CD14-positive monocyte (primary cell): ENCODE measurements around the gene MARCHF3. TPM values are rescaled to one million over a fixed set of nuclear protein-coding genes. Genes with fewer than 3 reads are reported as not detected.

Experiments
- DNase-seq, 3 donors: peaks; one replicate each; pipeline ENCODE4 v3.0.0-alpha.2; 2011 to 2022
- H2AFZ ChIP-seq: 2 replicates; pipeline ENCODE4 v1.6.0; 2012; ENCODE audit warnings: mild to moderate bottlenecking, low read depth, low read length, inconsistent platforms; ENCODE audit not compliant: insufficient read depth, poor library complexity, severe bottlenecking
- H3K27ac ChIP-seq, 2 donors: 1 replicate in 1 of 2; 2 replicates in 1 of 2; pipeline ENCODE4 v1.5.1; 2012 to 2013; ENCODE audit warnings: low read length in 2 of 2, control low read depth in 1 of 2, inconsistent platforms in 1 of 2, low read depth in 1 of 2, mild to moderate bottlenecking in 1 of 2
- H3K27me3 ChIP-seq, 2 donors: one replicate each; pipeline versions ENCODE4 v1.6.0 to v1.6.1; 2011 to 2013; ENCODE audit warnings: low read length in 2 of 2; ENCODE audit not compliant: control insufficient read depth in 2 of 2, insufficient read depth in 2 of 2
- H3K36me3 ChIP-seq, 2 donors: replicated peaks in 1 of 2; 1 replicate in 1 of 2; 2 replicates in 1 of 2; pipeline versions ENCODE4 v1.5.1 to v1.6.1; 2012 to 2013; ENCODE audit warnings: low read length in 2 of 2, control low read depth in 1 of 2, inconsistent platforms in 1 of 2, mild to moderate bottlenecking in 1 of 2; ENCODE audit not compliant: insufficient read depth in 2 of 2, control insufficient read depth in 1 of 2
- H3K4me1 ChIP-seq, 2 donors: 1 replicate in 1 of 2; 2 replicates in 1 of 2; pipeline versions ENCODE4 v1.5.1 to v1.6.1; 2012 to 2013; ENCODE audit warnings: low read length in 2 of 2, control low read depth in 1 of 2, inconsistent platforms in 1 of 2, mild to moderate bottlenecking in 1 of 2, moderate library complexity in 1 of 2; ENCODE audit not compliant: insufficient read depth in 2 of 2, control insufficient read depth in 1 of 2
- H3K4me2 ChIP-seq: replicated peaks from 2 replicates; pipeline ENCODE3; 2012; ENCODE audit warnings: low read length, moderate library complexity, mild to moderate bottlenecking; ENCODE audit not compliant: poor library complexity, severe bottlenecking; ENCODE audit errors: extremely low read depth
- H3K4me3 ChIP-seq, 3 experiments: fragments of 200-600 bp in 1 of 3; sonication (generic) in 1 of 3; replicated peaks in 1 of 3; 1 replicate in 2 of 3; 2 replicates in 1 of 3; pipeline ENCODE4 v1.5.1; 2011 to 2013; ENCODE audit warnings: low read length in 3 of 3, mild to moderate bottlenecking in 3 of 3, control low read depth in 2 of 3, low read depth in 2 of 3, inconsistent platforms in 1 of 3, moderate library complexity in 1 of 3
- H3K79me2 ChIP-seq: 2 replicates; pipeline ENCODE4 v1.6.0; 2012; ENCODE audit warnings: mild to moderate bottlenecking, control low read depth, inconsistent platforms, low read length, moderate library complexity; ENCODE audit not compliant: insufficient read depth
- H3K9ac ChIP-seq: 2 replicates; pipeline ENCODE4 v1.6.0; 2017; ENCODE audit warnings: low read length, mild to moderate bottlenecking; ENCODE audit not compliant: insufficient read depth, poor library complexity, severe bottlenecking
- H3K9me3 ChIP-seq, 2 donors: replicated peaks in 1 of 2; 1 replicate in 1 of 2; 2 replicates in 1 of 2; pipeline versions ENCODE4 v1.5.1 to v1.6.1; 2012 to 2013; ENCODE audit warnings: low read length in 2 of 2, control low read depth in 1 of 2; ENCODE audit not compliant: control insufficient read depth in 1 of 2, insufficient read depth in 1 of 2
- H4K20me1 ChIP-seq: 2 replicates; pipeline ENCODE4 v1.6.0; 2012; ENCODE audit warnings: mild to moderate bottlenecking, low read length, control low read depth, moderate library complexity; ENCODE audit not compliant: insufficient read depth
- H3K27ac Mint-ChIP-seq, 7 donors: one replicate each; pipeline ENCODE4 v1.8.0; 2020; ENCODE audit warnings: mild to moderate bottlenecking in 7 of 7, mixed read lengths in 7 of 7, moderate library complexity in 6 of 7, inconsistent platforms in 2 of 7
- H3K27me3 Mint-ChIP-seq, 3 donors: one replicate each; pipeline ENCODE4 v1.8.0; 2021 to 2022; ENCODE audit warnings: low read depth in 3 of 3, mild to moderate bottlenecking in 3 of 3, mixed read lengths in 3 of 3, moderate library complexity in 3 of 3, inconsistent platforms in 1 of 3
- H3K36me3 Mint-ChIP-seq, 2 donors: one replicate each; pipeline ENCODE4 v1.8.0; 2020; ENCODE audit warnings: mixed read lengths in 2 of 2, inconsistent platforms in 1 of 2, mild to moderate bottlenecking in 1 of 2
- H3K4me1 Mint-ChIP-seq: one replicate; pipeline ENCODE4 v1.8.0; 2020; ENCODE audit warnings: mild to moderate bottlenecking, mixed read lengths
- H3K4me3 Mint-ChIP-seq, 2 donors: one replicate each; pipeline ENCODE4 v1.8.0; 2020; ENCODE audit warnings: mild to moderate bottlenecking in 2 of 2, mixed read lengths in 2 of 2, moderate library complexity in 1 of 2
- H3K9me3 Mint-ChIP-seq, 7 donors: one replicate each; pipeline ENCODE4 v1.8.0; 2020 to 2022; ENCODE audit warnings: mixed read lengths in 7 of 7, mild to moderate bottlenecking in 6 of 7, moderate library complexity in 6 of 7, inconsistent platforms in 2 of 7
- CTCF ChIP-seq: fragments of 200-600 bp; IDR thresholded peaks from one replicate; pipeline ENCODE4 v1.8.0; 2022; ENCODE audit warnings: antibody characterized with exemption, mild to moderate bottlenecking
- WGBS: methylation state at CpG from one replicate; pipeline ENCODE4 v1.1.5; 2013; ENCODE audit warnings: missing lambda C conversion rate; ENCODE audit not compliant: insufficient coverage; 5-methylcytosine and 5-hydroxymethylcytosine counted together
- intact Hi-C, 2 donors: fragments of 100-400 bp; cut with micrococcal nuclease; formaldehyde crosslinking; loops; one replicate each; pipeline versions ENCODE4 v1.15.0 to v1.15.1; 2023
- polyA minus RNA-seq: library from RNA; depleted of rRNA, polyadenylated mRNA; stranded (reverse); fragments of >200 nt; gene quantifications from 2 replicates; pipeline ENCODE4 v1.2.3, GENCODE V29; 2012
- polyA plus RNA-seq, 3 donors: library from polyadenylated mRNA; depleted of rRNA in 1 of 3; unstranded in 2 of 3; stranded (reverse) in 1 of 3; fragments of 300-500 nt in 2 of 3; fragments of >200 nt in 1 of 3; fragmentation: Illumina TruSeq in 2 of 3; gene quantifications; 1 replicate in 2 of 3; 2 replicates in 1 of 3; pipeline ENCODE4 v1.2.3, GENCODE V29; 2012 to 2021
- total RNA-seq, 12 experiments: library from RNA in 1 of 12; stranded (reverse) in 1 of 12; fragments of 120-200 nt in 1 of 12; gene quantifications; one replicate each; pipeline ENCODE4 v1.2.4 and lab custom pipeline; 2013 to 2026; ENCODE audit warnings: mixed read lengths in 6 of 12, inconsistent platforms in 1 of 12

Gene MARCHF3
- total RNA-seq (2013): 1.7 TPM
- polyA plus RNA-seq (1 to 10 TPM in 1 of 3 donors, under 1 TPM in 2; 0.88 to 1.6 (median 0.96) TPM), polyA minus RNA-seq (0.80 and 2.2 TPM in 2 replicates), total RNA-seq (lab: John Stamatoyannopoulos, UW) (4.5 to 15.7 (median 8.9) reads per million in 11 experiments)

- Histone ChIP-seq H3K4me2 (peak within 1 kb of the TSS; percentile 86), H3K4me1 (peaks cover 19 to 24% of the 10 kb centered on the region in 2 donors), H3K4me3 (peak within 1 kb of the TSS; percentile 73 to 85 (median 84)), H3K27me3 (peaks cover 14 to 26% of the 10 kb centered on the region in 2 donors), H3K27ac (peak within 1 kb of the TSS; percentile 73 to 76), H4K20me1 (no peaks in the 10 kb centered on the region), H3K79me2 (no peaks in the 10 kb centered on the region), H3K9ac (peak within 1 kb of the TSS; percentile 82), H3K9me3 (no peaks in the 10 kb centered on the region), H3K36me3 (no peaks in the 10 kb centered on the region), H2AFZ (peak within 1 kb of the TSS; percentile 89)
- Mint-ChIP-seq H3K9me3 (peaks cover 0 to 8% (median 0%) of the 10 kb centered on the region in 7 donors), H3K27me3 (peaks cover 23 to 41% (median 36%) of the 10 kb centered on the region in 3 donors), H3K4me1 (peaks cover 25% of the 10 kb centered on the region), H3K27ac (peak within 1 kb of the TSS; percentile 76 to 90 (median 85)), H3K4me3 (peak within 1 kb of the TSS; percentile 92 to 94), H3K36me3 (peaks cover 0 to 3% of the 10 kb centered on the region in 2 donors)
- WGBS: under 1% methylated on average over 96 of the region's 97 CpGs
- intact Hi-C loops: no loop called here
- DNase-seq: peak; percentile 96 to 98 (median 96)
- TF ChIP-seq CTCF: peak; percentile 16
These were observed at the start of gene MARCHF3 for GRCh38 chr5:127030259-127031146. MARCHF3 (minus strand) TSS chr5:127030558; CDS start chr5:126918171, 112,387 bp downstream.

GRCh38 chr5:127079994-127080491, 49.7 kb upstream of the MARCHF3 start:
- Histone ChIP-seq H3K9me3 (no peaks in the 10 kb centered on the region), H3K79me2 (no peaks in the 10 kb centered on the region), H3K27me3 (no peaks in the 10 kb centered on the region), H3K4me3 (no peak overlapping the region), H3K4me1 (no peaks in the 10 kb centered on the region), H3K9ac (no peak overlapping the region), H3K27ac (no peak overlapping the region), H2AFZ (peak overlapping the region; percentile 6), H3K4me2 (no peak overlapping the region), H4K20me1 (no peaks in the 10 kb centered on the region), H3K36me3 (no peaks in the 10 kb centered on the region)
- no peak for TF ChIP-seq CTCF
- intact Hi-C loops: no loop called here
- Mint-ChIP-seq H3K9me3 (no peaks in the 10 kb centered on the region), H3K4me1 (peaks cover 9% of the 10 kb centered on the region), H3K36me3 (no peaks in the 10 kb centered on the region), H3K27me3 (no peaks in the 10 kb centered on the region), H3K4me3 (peak overlapping the region in 1 of 2 donors; percentile 13), H3K27ac (peak overlapping the region in 1 of 7 donors; percentile 5)
- DNase-seq: peak; percentile 24 to 30 (median 27)
- WGBS: 36% methylated on average over 4 of the region's 9 CpGs
